COLO829 (cell line): Measurements from ENCODE around the gene PLD5.
"Not testable (repeated sequence)": the region's sequence is repeated elsewhere in the genome, so short reads cannot be mapped to it uniquely, and the experiment has no call there.

Experiments
- DNase-seq: peaks from one replicate; pipeline ENCODE4 v3.0.0; 2012; ENCODE audit warnings: low spot score

Gene PLD5

GRCh38 chr1:242425232-242425631 lies 99.3 kb downstream of the PLD5 start:
- no peak for DNase-seq

- no peak for DNase-seq
Observed at GRCh38 chr1:242416657-242417056, 107.8 kb downstream of the PLD5 start.

- DNase-seq, result no peak
Observed at GRCh38 chr1:242412921-242413320, 111.6 kb downstream of the PLD5 start.

- no peak for DNase-seq
Observed at GRCh38 chr1:242411901-242412300, 112.6 kb downstream of the PLD5 start.

GRCh38 chr1:242405947-242406346 lies 118.5 kb downstream of the PLD5 start:
- no peak for DNase-seq

GRCh38 chr1:242404296-242404695 lies 120.2 kb downstream of the PLD5 start:
- no peak for DNase-seq

- no peak for DNase-seq
Observed at GRCh38 chr1:242402956-242403355, 121.5 kb downstream of the PLD5 start.

GRCh38 chr1:242401937-242402336 lies 122.6 kb downstream of the PLD5 start:
- no peak for DNase-seq

GRCh38 chr1:242398351-242398750 lies 126.1 kb downstream of the PLD5 start:
- no peak for DNase-seq

GRCh38 chr1:242391896-242392295 lies 132.6 kb downstream of the PLD5 start:
- no peak for DNase-seq

- not testable (repeated sequence) for DNase-seq
Observed at GRCh38 chr1:242376121-242376520, 148.4 kb downstream of the PLD5 start.

GRCh38 chr1:242350446-242350845 lies 174.1 kb downstream of the PLD5 start:
- not testable (repeated sequence) for DNase-seq

- DNase-seq, result no peak
Observed at GRCh38 chr1:242349636-242350035, 174.9 kb downstream of the PLD5 start.

GRCh38 chr1:242330865-242331264 lies 193.6 kb downstream of the PLD5 start:
- DNase-seq, result not testable (repeated sequence)

GRCh38 chr1:242327381-242327780 lies 197.1 kb downstream of the PLD5 start:
- not testable (repeated sequence) for DNase-seq

- DNase-seq, result not testable (repeated sequence)
Observed at GRCh38 chr1:242321981-242322380, 202.5 kb downstream of the PLD5 start.

GRCh38 chr1:242318140-242318539 lies 206.4 kb downstream of the PLD5 start:
- no peak for DNase-seq

- not testable (repeated sequence) for DNase-seq
Observed at GRCh38 chr1:242314865-242315264, 209.6 kb downstream of the PLD5 start.

- DNase-seq, result not testable (repeated sequence)
Observed at GRCh38 chr1:242314085-242314649, 210.3 kb downstream of the PLD5 start.

GRCh38 chr1:242308681-242309080 lies 215.8 kb downstream of the PLD5 start:
- DNase-seq, result not testable (repeated sequence)

GRCh38 chr1:242293781-242294180 lies 230.7 kb downstream of the PLD5 start:
- DNase-seq, result not testable (repeated sequence)

- DNase-seq, result not testable (repeated sequence)
Observed at GRCh38 chr1:242288067-242288466, 236.4 kb downstream of the PLD5 start.

GRCh38 chr1:242282758-242283485 lies 241.6 kb downstream of the PLD5 start:
- not testable (repeated sequence) for DNase-seq

GRCh38 chr1:242278406-242278805 lies 246.1 kb downstream of the PLD5 start:
- not testable (repeated sequence) for DNase-seq
